ENCODE data around the gene SMS.

SMS gene

GRCh38 chrX:21940356-21940829 lies at the start of gene SMS:
TSS of gene SMS (plus strand) at chrX:21940709. CDS start at chrX:21940825, 116 bp downstream.
- peak; percentile 87 for DNase-seq (ENCODE audit: low read depth)

GRCh38 chrX:21905313-21905712 lies 35.2 kb upstream of the SMS start:
- DNase-seq (ENCODE audit: low read depth): no peak

GRCh38 chrX:21905953-21906352 lies 34.6 kb upstream of the SMS start:
- DNase-seq (ENCODE audit: low read depth): no peak

- DNase-seq (ENCODE audit: low read depth): no peak
Observed at GRCh38 chrX:21907260-21907659, 33.2 kb upstream of the SMS start.

- DNase-seq (ENCODE audit: low read depth): no peak
Observed at GRCh38 chrX:21911481-21911880, 29.0 kb upstream of the SMS start.

GRCh38 chrX:21912220-21912619 lies 28.3 kb upstream of the SMS start:
- DNase-seq (ENCODE audit: low read depth): no peak

- DNase-seq (ENCODE audit: low read depth): no peak
Observed at GRCh38 chrX:21912989-21913388, 27.5 kb upstream of the SMS start.

- peak; percentile 41 for DNase-seq (ENCODE audit: low read depth)
Observed at GRCh38 chrX:21926116-21926515, 14.4 kb upstream of the SMS start.

- peak; percentile 97 for DNase-seq (ENCODE audit: low read depth)
Observed at GRCh38 chrX:21926527-21927278, 13.8 kb upstream of the SMS start.

- no peak for DNase-seq (ENCODE audit: low read depth)
Observed at GRCh38 chrX:21929209-21929608, 11.3 kb upstream of the SMS start.

- no peak for DNase-seq (ENCODE audit: low read depth)
Observed at GRCh38 chrX:21930986-21931385, 9.5 kb upstream of the SMS start.

- DNase-seq (ENCODE audit: low read depth): peak; percentile 92
Observed at GRCh38 chrX:21932292-21933002, 8.1 kb upstream of the SMS start.

- peak; percentile 23 for DNase-seq (ENCODE audit: low read depth)
Observed at GRCh38 chrX:21933077-21933476, 7.4 kb upstream of the SMS start.

GRCh38 chrX:21934414-21934813 lies 6.1 kb upstream of the SMS start:
- DNase-seq (ENCODE audit: low read depth): peak; percentile 78

GRCh38 chrX:21939906-21940305 lies 603 bp upstream of the SMS start:
- no peak for DNase-seq (ENCODE audit: low read depth)

GRCh38 chrX:21943460-21944135 lies 3.1 kb downstream of the SMS start:
- peak; percentile 90 for DNase-seq (ENCODE audit: low read depth)

- DNase-seq (ENCODE audit: low read depth): no peak
Observed at GRCh38 chrX:21944136-21944615, 3.7 kb downstream of the SMS start.

- DNase-seq (ENCODE audit: low read depth): peak; percentile 52
Observed at GRCh38 chrX:21946925-21947641, 6.6 kb downstream of the SMS start.

GRCh38 chrX:21947671-21948070 lies 7.2 kb downstream of the SMS start:
- no peak for DNase-seq (ENCODE audit: low read depth)

- DNase-seq (ENCODE audit: low read depth): no peak
Observed at GRCh38 chrX:21948897-21949578, 8.5 kb downstream of the SMS start.

GRCh38 chrX:21949689-21950088 lies 9.2 kb downstream of the SMS start:
- DNase-seq (ENCODE audit: low read depth): no peak

All from ELR (cell line).